SU-DHL-6 (cell line): ENCODE results near the gene FJX1.

Source experiments
- EZH2phosphoT487 ChIP-seq: fragments of 200-600 bp; sonication (generic), shearing (Covaris generic); conservative IDR thresholded peaks from 2 replicates; pipeline ENCODE4 v1.6.1; 2018; ENCODE audit warnings: mild to moderate bottlenecking, antibody characterized with exemption, low read length, moderate library complexity, mixed read lengths
- TF ChIP-seq, protein P1 (sequence below): fragments of 200-600 bp; sonication (generic); IDR thresholded peaks from one replicate; pipeline ENCODE4 v1.5.1; 2017; ENCODE audit warnings: antibody characterized with exemption, mild to moderate bottlenecking, low read length, moderate library complexity; ENCODE audit not compliant: insufficient read depth, poor library complexity, severe bottlenecking

DNA sequence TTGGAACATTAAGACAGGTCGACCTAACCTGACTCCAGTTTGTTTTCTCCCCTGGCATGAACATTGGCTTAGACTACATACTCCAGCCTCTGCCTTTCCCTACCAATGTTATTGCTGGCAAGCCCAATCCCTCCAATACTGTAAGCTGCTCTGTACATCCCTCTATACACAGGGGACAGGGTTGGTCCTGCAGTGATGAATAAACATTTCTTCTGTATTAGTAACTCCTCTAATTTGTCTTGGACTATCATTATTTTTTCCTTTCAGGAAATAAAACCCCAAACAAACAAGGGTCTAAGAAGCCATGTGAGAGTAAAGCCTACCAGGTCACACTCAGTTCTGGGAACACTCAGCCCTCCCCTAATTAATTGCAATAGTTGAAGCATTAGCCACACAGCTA, 35.1 kb upstream of the FJX1 start:
- TF ChIP-seq, protein P1, sequence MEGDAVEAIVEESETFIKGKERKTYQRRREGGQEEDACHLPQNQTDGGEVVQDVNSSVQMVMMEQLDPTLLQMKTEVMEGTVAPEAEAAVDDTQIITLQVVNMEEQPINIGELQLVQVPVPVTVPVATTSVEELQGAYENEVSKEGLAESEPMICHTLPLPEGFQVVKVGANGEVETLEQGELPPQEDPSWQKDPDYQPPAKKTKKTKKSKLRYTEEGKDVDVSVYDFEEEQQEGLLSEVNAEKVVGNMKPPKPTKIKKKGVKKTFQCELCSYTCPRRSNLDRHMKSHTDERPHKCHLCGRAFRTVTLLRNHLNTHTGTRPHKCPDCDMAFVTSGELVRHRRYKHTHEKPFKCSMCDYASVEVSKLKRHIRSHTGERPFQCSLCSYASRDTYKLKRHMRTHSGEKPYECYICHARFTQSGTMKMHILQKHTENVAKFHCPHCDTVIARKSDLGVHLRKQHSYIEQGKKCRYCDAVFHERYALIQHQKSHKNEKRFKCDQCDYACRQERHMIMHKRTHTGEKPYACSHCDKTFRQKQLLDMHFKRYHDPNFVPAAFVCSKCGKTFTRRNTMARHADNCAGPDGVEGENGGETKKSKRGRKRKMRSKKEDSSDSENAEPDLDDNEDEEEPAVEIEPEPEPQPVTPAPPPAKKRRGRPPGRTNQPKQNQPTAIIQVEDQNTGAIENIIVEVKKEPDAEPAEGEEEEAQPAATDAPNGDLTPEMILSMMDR, result no peak
- TF ChIP-seq EZH2phosphoT487, result no peak
